OCI-LY1 (cell line): ENCODE results near the gene MN1.

ENCODE experiments used
- CTCF ChIP-seq: fragments of 200-600 bp; sonication (generic), shearing (Covaris generic); IDR thresholded peaks from 2 replicates; pipeline ENCODE4 v1.5.1; 2017; ENCODE audit warnings: mild to moderate bottlenecking, antibody characterized with exemption, low read length, moderate library complexity, mixed read lengths
- EZH2 ChIP-seq: fragments of 200-600 bp; sonication (generic), shearing (Covaris generic); IDR thresholded peaks from 2 replicates; pipeline ENCODE4 v1.8.0; 2017; ENCODE audit warnings: borderline replicate concordance, mixed run types, mild to moderate bottlenecking, antibody characterized with exemption, low read length, moderate library complexity, mixed read lengths

GRCh38 chr22:27723158-27723557, 78.4 kb downstream of the MN1 start:
- TF ChIP-seq EZH2: no peak
- TF ChIP-seq CTCF: peak; percentile 10; the same call in 1 of the 2 replicates
